ENCODE results near the gene CAMK4. TPM values are rescaled to one million over a fixed set of nuclear protein-coding genes. Genes with fewer than 3 reads are reported as not detected.

CAMK4 gene
- total and polyA plus RNA-seq, 9 of the 15 experiments (the other 6 are each of a cell fraction or from before 2014, with no cell fraction given): 0.35 TPM; not detected in 8

- in situ Hi-C loops (cut with MboI) (no loop called here), intact Hi-C loops (cut with micrococcal nuclease) (no loop called here)
- FAIRE-seq (no peak), ATAC-seq (no peak), DNase-seq (ENCODE audit: extremely low read depth in 1 of 4, low spot score in 3 of 4) (no peak)
- Histone ChIP-seq H3K79me2 (ENCODE audit: control insufficient read depth, insufficient read depth, low read length) (no peaks in the 10 kb centered on the region), H2AFZ (ENCODE audit: low read depth, low read length) (no peak overlapping the region), H3K4me1 (replicated peaks in 1 of 2; ENCODE audit: control insufficient read depth in 2 of 2, insufficient read depth in 2 of 2, low read length in 2 of 2) (no peaks in the 10 kb centered on the region), H3K27ac (ENCODE audit: extremely low read depth, low read depth, low read length) (no peak overlapping the region), H4K20me1 (replicated peaks; ENCODE audit: control insufficient read depth, insufficient read depth, low read length) (no peaks in the 10 kb centered on the region), H3K4me3 (no peak overlapping the region), H3K9ac (ENCODE audit: insufficient read depth in 1 of 2, low read depth in 2 of 2, low read length in 2 of 2) (no peak overlapping the region), H3K9me1 (ENCODE audit: control insufficient read depth, insufficient read depth, low read length) (no peaks in the 10 kb centered on the region), H3K9me3 (replicated peaks; ENCODE audit: control insufficient read depth, insufficient read depth, low read depth, low read length) (no peaks in the 10 kb centered on the region), H3K27me3 (ENCODE audit: control insufficient read depth in 2 of 2, insufficient read depth in 2 of 2, low read length in 2 of 2) (no peaks in the 10 kb centered on the region), H3K4me2 (ENCODE audit: insufficient read depth, low read length) (no peak overlapping the region), H3K36me3 (ENCODE audit: control insufficient read depth, insufficient read depth, low read length) (no peaks in the 10 kb centered on the region)
- ChIA-PET CTCF (ENCODE audit: low intra/inter-chr PET ratio) (no interaction called here), POLR2A (interaction anchor here (0.6 to 0.8 kb wide), 2 partner anchors 48 to 91 kb away, joined by 3 to 4 read pairs; no protein-coding TSS in a partner anchor)
- TF ChIP-seq MNT (conservative IDR thresholded peaks at IDR 0.05): no peak
- TF ChIP-seq ZNF354B (CRISPR knock-in tag; IDR thresholded peaks at IDR 0.05): no peak
- no peak for TF ChIP-seq TAF7 (tag; IDR thresholded peaks at IDR 0.05)
- no peak for TF ChIP-seq HLTF (IDR thresholded peaks at IDR 0.05)
- TF ChIP-seq TBP (optimal IDR thresholded peaks at IDR 0.05; ENCODE audit: low read depth, low read length): no peak
- no peak for TF ChIP-seq DACH1 (IDR thresholded peaks at IDR 0.05; ENCODE audit: partially characterized antibody)
- TF ChIP-seq, protein P1, sequence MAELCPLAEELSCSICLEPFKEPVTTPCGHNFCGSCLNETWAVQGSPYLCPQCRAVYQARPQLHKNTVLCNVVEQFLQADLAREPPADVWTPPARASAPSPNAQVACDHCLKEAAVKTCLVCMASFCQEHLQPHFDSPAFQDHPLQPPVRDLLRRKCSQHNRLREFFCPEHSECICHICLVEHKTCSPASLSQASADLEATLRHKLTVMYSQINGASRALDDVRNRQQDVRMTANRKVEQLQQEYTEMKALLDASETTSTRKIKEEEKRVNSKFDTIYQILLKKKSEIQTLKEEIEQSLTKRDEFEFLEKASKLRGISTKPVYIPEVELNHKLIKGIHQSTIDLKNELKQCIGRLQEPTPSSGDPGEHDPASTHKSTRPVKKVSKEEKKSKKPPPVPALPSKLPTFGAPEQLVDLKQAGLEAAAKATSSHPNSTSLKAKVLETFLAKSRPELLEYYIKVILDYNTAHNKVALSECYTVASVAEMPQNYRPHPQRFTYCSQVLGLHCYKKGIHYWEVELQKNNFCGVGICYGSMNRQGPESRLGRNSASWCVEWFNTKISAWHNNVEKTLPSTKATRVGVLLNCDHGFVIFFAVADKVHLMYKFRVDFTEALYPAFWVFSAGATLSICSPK (IDR thresholded peaks at IDR 0.05; ENCODE audit: borderline replicate concordance): no peak
- TF ChIP-seq HMBOX1 (IDR thresholded peaks at IDR 0.05): no peak
- TF ChIP-seq, protein P2, sequence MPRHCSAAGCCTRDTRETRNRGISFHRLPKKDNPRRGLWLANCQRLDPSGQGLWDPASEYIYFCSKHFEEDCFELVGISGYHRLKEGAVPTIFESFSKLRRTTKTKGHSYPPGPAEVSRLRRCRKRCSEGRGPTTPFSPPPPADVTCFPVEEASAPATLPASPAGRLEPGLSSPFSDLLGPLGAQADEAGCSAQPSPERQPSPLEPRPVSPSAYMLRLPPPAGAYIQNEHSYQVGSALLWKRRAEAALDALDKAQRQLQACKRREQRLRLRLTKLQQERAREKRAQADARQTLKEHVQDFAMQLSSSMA (CRISPR knock-in tag; IDR thresholded peaks at IDR 0.05): no peak
- TF ChIP-seq TAL1 (IDR thresholded peaks at IDR 0.05): no peak
- no peak for TF ChIP-seq NFIC (IDR thresholded peaks at IDR 0.05)
- TF ChIP-seq CBX1 (IDR thresholded peaks at IDR 0.05; ENCODE audit: low read depth): no peak
- TF ChIP-seq FOXJ2 (tag; IDR thresholded peaks at IDR 0.05): no peak
- TF ChIP-seq ZEB2 (IDR thresholded peaks at IDR 0.05): no peak
- no peak for TF ChIP-seq CEBPG (CRISPR knock-in tag; IDR thresholded peaks at IDR 0.05)
- TF ChIP-seq CEBPG (tag; conservative IDR thresholded peaks at IDR 0.05 in 1 of 2, IDR thresholded peaks at IDR 0.05 in 1 of 2): no peak
- no peak for TF ChIP-seq HNRNPL (IDR thresholded peaks at IDR 0.05; ENCODE audit: low read depth, low read length)
- TF ChIP-seq MTA1 (IDR thresholded peaks at IDR 0.05; ENCODE audit: borderline replicate concordance): no peak
- 0% methylated on average over 4 of the region's 4 CpGs for WGBS (ENCODE audit: insufficient coverage, low coverage, missing lambda C conversion rate)
- BruUV-seq (replicated peaks): no TSS peak
These were observed 150.2 kb downstream of the CAMK4 start for GRCh38 chr5:111374380-111374779.
